Fibroblast of skin of right quadriceps (primary cell): ENCODE results near the gene ARIH2.

Source experiments
- DNase-seq: peaks from one replicate; pipeline ENCODE4 v3.0.0-alpha.2; 2013

Gene ARIH2

DNA sequence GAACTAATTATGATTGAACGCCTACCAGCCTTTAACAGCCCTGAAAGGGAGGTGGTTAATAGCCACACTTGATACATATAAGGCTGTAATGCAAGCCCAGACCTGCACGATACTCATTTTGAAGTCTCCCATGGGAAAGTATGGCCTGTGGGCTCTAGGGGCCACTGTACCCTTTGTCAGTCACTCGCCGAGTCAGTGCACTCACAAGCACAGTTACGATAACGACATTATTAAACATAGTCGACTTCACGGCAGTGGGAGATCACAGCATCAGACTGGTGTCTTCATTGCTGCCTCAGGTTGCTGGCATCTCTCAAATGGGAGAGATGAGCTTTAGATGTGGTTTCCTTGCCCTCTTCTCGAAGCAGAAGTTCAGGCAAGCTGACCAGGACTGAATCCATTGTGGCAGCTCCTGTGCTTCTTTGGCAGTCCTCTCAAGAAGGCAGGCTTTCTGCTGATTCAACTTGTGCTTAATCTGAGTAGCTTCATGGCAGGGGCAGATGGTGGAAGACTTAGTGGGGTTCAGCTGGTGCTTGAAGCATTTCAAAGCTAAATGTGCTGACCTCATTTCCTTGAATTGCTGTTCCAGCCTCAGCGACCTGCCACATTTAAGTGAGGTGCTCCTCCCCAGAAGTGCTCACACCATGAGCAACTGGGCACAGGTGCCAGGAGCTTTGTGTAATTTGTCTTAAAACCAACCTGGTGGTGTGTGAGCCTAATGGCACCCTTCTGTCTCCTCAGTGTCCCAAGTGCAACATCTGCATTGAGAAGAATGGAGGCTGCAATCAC, 55.6 kb downstream of the ARIH2 start:
- no peak for DNase-seq

DNA sequence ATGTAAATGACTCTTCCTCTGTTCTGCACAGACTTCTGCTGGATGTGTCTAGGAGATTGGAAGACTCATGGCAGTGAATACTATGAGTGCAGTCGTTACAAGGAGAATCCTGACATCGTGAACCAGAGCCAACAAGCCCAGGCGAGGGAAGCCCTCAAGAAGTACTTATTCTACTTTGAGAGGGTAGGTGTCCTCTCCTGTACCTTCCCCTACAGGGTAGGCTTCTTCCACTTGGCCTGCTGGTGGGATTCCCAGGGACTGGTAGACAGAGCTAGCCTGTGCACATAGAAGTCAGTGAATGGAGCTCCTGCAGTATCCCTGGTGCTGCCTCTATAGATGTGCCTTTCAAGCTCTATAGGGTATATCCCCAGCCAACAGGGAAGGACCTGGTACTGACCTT, 60.8 kb downstream of the ARIH2 start:
- DNase-seq, result no peak

GRCh38 chr3:48980295-48980694, 61.7 kb downstream of the ARIH2 start:
- no peak for DNase-seq

- DNase-seq, result no peak
Measured at GRCh38 chr3:48982016-48982415, 63.4 kb downstream of the ARIH2 start.

GRCh38 chr3:48982686-48983085, 64.0 kb downstream of the ARIH2 start:
- no peak for DNase-seq

- DNase-seq, result no peak
Measured at GRCh38 chr3:48983096-48983495, 64.5 kb downstream of the ARIH2 start.

DNA sequence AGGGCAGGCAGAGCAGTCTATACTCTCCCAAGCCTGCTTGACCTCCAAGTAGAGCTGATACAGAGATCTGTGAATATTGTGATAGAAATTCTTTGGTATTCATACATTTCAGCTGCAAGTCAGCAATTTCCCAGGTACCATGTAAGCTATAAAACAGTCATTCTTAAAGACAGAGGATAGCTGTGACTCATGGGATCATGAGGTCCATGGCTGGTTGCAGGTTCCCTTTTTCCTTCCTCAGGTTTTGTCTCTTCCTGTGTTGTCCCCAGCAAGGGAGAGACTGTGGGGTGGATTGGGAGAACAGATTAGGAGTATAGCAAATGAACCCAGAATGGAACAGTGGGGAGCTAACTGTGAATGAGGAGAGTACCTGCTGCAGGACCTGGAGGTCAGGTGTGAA, 66.0 kb downstream of the ARIH2 start:
- no peak for DNase-seq

GRCh38 chr3:48985831-48986376, 67.3 kb downstream of the ARIH2 start:
- DNase-seq, result no peak

DNA sequence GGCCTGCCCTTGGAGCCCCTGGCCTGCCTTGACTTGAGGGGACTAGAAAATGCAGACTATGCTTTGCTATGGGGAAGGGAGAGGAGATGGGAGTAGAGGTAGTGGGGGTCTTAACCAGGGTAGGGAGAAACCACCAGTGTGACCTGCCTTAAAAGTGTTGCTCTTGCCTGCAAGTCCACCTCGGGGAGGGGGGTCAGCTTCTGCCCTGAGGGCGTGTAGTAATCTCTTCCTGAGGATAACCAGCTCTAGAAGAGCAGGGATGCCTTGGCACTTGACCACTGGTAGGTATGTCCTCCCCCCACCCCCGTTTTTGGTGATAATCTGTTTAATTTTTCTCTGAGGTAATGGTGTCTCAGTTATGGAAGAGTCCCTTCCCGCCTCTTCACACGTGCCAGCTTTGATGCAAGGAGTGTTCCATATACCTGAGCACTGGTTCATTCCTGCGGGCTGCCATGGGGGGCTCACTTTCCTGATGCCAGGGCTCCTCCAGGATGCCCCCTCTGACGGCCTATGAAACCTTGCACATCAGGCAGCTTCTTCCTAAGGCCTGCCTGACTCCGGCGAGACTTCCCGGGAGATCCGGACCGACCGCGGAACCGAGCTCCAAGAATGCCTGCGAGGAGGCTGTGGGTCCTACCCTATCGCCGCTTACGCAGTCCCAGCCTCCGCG, 70.6 kb downstream of the ARIH2 start:
- DNase-seq, result no peak

- peak; percentile 94 for DNase-seq
Measured at GRCh38 chr3:48989796-48990635, 71.4 kb downstream of the ARIH2 start, which contains the start of gene P4HTM. Gene P4HTM (plus strand): TSS chr3:48990241. CDS start chr3:48990257, 16 bp downstream.

DNA sequence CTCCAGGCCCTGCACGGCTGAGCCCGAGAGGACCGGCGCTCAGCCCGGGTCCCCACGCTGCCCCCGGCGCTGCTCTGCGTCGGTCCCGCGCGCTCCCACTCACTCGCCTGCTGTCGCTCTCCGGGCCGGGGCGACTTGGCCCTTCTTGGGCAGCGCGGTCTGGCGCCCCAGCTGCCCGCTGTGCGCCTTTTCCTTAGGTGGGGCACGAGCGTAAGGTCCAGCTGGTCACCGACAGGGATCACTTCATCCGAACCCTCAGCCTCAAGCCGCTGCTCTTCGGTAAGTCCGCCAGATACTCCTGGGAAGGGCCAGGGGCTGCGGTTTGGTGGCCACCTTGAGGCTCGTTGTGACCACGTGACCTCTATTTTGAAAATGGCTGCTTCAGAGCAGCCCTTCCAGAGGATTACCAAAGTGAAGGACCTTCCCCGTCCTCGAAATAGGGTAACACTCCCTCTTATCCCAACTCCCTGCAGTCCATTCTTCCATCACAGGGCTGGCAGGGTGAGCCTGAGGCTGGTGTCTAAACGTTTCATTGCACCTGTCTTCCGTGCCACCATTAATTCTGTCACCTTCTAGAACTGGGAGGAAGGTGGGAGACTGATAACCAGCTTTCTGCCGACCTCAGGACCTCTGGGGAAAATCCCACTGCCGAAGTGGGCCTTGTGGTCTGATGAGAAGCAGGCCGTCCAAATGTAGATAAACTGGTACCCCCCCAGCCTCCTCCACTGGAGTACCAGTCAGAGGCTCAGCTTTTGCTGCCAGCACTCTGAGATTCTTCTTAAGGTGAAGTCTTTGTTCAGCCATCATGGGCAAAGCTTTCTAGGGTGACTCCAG, 72.2 kb downstream of the ARIH2 start:
- no peak for DNase-seq

DNA sequence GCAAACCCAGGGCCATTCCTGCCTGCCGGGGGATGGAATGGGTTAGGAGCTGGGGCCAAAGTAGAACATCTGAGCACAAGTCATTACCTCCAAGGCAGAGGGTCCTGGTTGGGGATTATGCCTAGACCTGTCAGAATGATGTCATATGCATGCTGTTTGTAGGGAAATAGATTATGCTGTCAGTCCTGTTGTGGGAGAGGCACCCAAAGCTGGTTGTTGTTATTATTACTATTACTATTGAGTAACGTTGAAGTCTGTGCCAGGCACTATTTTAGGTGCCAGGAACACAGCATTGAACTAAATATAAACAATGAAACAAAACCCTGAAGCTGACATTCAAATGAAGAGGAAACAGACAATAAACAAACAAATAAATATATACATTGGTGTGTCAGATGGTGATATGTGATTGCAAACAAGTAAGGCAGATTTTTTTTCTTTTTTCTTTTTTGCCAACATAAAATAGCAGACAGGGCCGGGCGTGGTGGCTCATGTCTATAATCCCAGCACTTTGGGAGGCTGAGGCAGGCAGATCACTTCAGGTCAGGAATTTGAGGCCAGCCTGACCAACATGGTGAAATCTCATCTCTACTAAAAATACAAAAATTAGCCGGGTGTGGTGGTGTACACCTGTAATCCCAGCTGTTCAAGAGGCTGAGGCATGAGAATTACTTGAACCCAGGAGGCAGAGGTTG, 73.4 kb downstream of the ARIH2 start:
- DNase-seq, result no peak

DNA sequence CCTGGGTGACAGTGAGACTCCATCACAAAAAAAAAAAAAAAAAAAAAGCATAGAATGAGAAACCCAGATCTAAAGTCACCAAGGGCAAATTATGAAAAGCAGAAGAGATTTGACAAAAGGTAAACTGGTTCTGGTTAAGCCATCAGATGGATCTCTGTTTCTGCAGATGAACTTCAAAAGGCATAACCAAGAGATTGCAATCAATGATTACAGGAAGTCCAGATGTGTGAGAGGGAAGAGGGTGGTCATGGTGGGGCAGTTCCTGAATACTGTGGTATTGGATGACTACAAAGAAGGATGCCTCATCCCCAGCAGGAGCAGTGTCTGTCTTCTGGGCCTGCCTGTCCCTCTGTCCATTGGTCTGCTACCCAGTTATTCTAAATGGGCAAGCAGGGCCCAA, 75.2 kb downstream of the ARIH2 start:
- DNase-seq, result no peak

GRCh38 chr3:48996640-48997039, 78.0 kb downstream of the ARIH2 start:
- no peak for DNase-seq

- DNase-seq, result no peak
Measured at GRCh38 chr3:48997102-48997635, 78.5 kb downstream of the ARIH2 start.

DNA sequence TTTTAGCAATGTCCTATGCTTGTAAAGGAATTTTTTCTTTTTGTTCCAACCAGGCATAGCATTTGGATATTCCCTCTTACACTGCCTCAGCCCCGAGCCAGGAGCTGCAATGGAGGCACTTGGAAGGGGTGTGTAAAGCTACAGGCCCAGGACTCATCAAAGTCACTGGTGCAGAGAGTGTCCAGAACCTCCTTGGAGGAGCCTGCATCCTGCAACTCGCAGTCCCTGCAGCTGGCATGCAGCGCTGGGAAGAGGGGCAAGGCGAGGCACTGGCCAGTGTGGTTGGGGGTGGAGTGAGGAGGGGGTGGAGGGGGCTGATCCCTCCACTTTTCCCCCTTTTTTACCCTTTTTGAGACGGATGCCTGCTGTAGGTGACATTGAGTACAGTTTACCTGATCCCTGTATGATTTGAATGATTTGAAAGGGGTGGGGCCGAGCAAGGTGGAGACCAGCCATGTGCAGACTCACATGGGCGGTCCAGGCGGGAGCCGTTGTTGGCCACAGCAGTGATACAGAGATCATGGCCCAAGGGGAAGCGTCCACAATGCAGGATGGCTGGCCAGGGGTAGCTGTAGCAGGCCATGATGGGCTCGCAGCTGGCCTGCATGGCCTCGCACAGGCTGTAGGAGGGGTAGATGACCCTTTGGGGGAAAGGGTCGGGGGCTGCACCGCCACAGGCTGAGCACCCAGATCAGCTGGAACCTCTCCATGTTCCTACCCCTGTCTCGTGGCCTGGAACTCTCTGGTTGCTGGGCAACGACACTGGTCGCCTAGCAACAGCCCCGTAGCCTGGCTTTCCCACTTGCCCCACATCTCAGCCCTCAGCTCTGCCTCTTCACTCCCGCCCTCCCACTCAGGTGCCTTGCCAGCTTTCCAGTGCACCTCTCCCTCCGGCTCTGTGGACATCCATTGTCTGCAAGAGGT, 79.3 kb downstream of the ARIH2 start:
- DNase-seq, result no peak

- DNase-seq, result no peak
Measured at GRCh38 chr3:48999085-48999858, 80.6 kb downstream of the ARIH2 start.

DNA sequence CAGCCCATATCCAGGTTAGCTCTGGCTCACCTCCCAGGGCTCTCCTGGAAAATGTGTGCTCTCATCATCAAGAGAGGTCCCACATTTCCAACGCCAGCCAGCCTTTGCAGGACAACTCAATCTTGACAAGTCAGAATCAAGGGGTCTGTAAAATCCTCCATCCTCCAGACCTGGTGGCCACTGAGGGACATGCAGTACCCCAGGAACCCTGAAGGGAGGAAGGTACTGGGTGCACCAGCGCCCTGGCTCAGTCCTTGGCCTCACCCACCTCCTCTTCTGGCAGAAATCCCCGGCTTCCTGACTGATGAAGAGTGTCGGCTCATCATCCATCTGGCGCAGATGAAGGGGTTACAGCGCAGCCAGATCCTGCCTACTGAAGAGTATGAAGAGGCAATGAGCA, 82.5 kb downstream of the ARIH2 start:
- DNase-seq, result no peak
